HFFc6 (cell line): ENCODE results near the gene ZRANB1. TPM values are rescaled to one million over a fixed set of nuclear protein-coding genes. Genes with fewer than 3 reads are reported as not detected.

Experiments
- DNase-seq: peaks from one replicate; pipeline ENCODE4 v3.0.0-alpha.2; 2018
- H3K27ac Mint-ChIP-seq: 2 replicates; pipeline ENCODE4 v1.8.0; 2020; ENCODE audit warnings: mild to moderate bottlenecking, mixed read lengths
- H3K27me3 Mint-ChIP-seq: 2 replicates; pipeline ENCODE4 v1.8.0; 2021; ENCODE audit warnings: mild to moderate bottlenecking, moderate library complexity, mixed read lengths; ENCODE audit not compliant: insufficient read depth
- H3K36me3 Mint-ChIP-seq: 2 replicates; pipeline ENCODE4 v1.8.0; 2021; ENCODE audit warnings: low read depth, mixed read lengths
- H3K4me1 Mint-ChIP-seq: 2 replicates; pipeline ENCODE4 v1.8.0; 2020; ENCODE audit warnings: low read depth, mixed read lengths
- H3K4me3 Mint-ChIP-seq: 2 replicates; pipeline ENCODE4 v1.8.0; 2020; ENCODE audit warnings: mild to moderate bottlenecking, moderate library complexity, mixed read lengths
- H3K9me3 Mint-ChIP-seq: 2 replicates; pipeline ENCODE4 v1.8.0; 2020; ENCODE audit warnings: mild to moderate bottlenecking, mixed read lengths
- CTCF ChIP-seq: fragments of 200-600 bp; sonication (generic); IDR thresholded peaks from 2 replicates; pipeline ENCODE4 v1.5.0; 2021; ENCODE audit warnings: antibody characterized with exemption, mild to moderate bottlenecking
- total RNA-seq, 6 experiments: library from RNA; stranded (reverse); fragmentation: NEBNext Ultra II Directional; extraction: Animal tissue kit (Norgen Biotek cat#: 25700); gene quantifications; 2 replicates in 1 of 6; 3 replicates in 5 of 6; pipeline ENCODE4 v1.2.3, GENCODE V29; 2021

ZRANB1 gene
- total RNA-seq, 6 experiments from 2014 or later = 11.8 to 13.6 (median 12.6) TPM

GRCh38 chr10:124949543-124949942, 7.6 kb downstream of the ZRANB1 start:
- no peak for TF ChIP-seq CTCF
- Mint-ChIP-seq H3K27me3 (no peaks in the 10 kb centered on the region), H3K9me3 (no peaks in the 10 kb centered on the region), H3K4me1 (peaks cover 27% of the 10 kb centered on the region), H3K27ac (no peak overlapping the region), H3K4me3 (no peak overlapping the region), H3K36me3 (peaks cover 16% of the 10 kb centered on the region; the same call in 1 of the 2 replicates)
- no peak for DNase-seq

- Mint-ChIP-seq H3K9me3 (no peaks in the 10 kb centered on the region), H3K4me1 (peaks cover 12% of the 10 kb centered on the region; the same call in 1 of the 2 replicates)
Observed at GRCh38 chr10:124952123-124952522, 10.2 kb downstream of the ZRANB1 start.

GRCh38 chr10:124953421-124953820, 11.5 kb downstream of the ZRANB1 start:
- TF ChIP-seq CTCF = no peak
- H3K27ac Mint-ChIP-seq = no peak overlapping the region
- H3K9me3 Mint-ChIP-seq = no peaks in the 10 kb centered on the region

More at GRCh38 chr10:124952123-124952522, 10.2 kb downstream of the ZRANB1 start:
- no peak for DNase-seq
- Mint-ChIP-seq H3K4me3 (no peak overlapping the region), H3K27me3 (no peaks in the 10 kb centered on the region), H3K27ac (no peak overlapping the region), H3K36me3 (peaks cover 16% of the 10 kb centered on the region; the same call in 1 of the 2 replicates)
- TF ChIP-seq CTCF = no peak

GRCh38 chr10:124955243-124955642, 13.3 kb downstream of the ZRANB1 start:
- TF ChIP-seq CTCF = no peak
- Mint-ChIP-seq H3K27me3 (no peaks in the 10 kb centered on the region), H3K27ac (no peak overlapping the region), H3K9me3 (no peaks in the 10 kb centered on the region), H3K36me3 (peaks cover 5% of the 10 kb centered on the region; the same call in 1 of the 2 replicates), H3K4me3 (no peak overlapping the region), H3K4me1 (peaks cover 4% of the 10 kb centered on the region)
- no peak for DNase-seq

More at GRCh38 chr10:124953421-124953820, 11.5 kb downstream of the ZRANB1 start:
- DNase-seq = no peak
- Mint-ChIP-seq H3K27me3 (no peaks in the 10 kb centered on the region), H3K4me3 (no peak overlapping the region), H3K4me1 (peaks cover 4% of the 10 kb centered on the region; the same call in 1 of the 2 replicates), H3K36me3 (peaks cover 8% of the 10 kb centered on the region; the same call in 1 of the 2 replicates)

- no peak for DNase-seq
- H3K4me3 Mint-ChIP-seq = no peak overlapping the region
- peaks cover 5% of the 10 kb centered on the region; the same call in 1 of the 2 replicates for H3K36me3 Mint-ChIP-seq
- no peaks in the 10 kb centered on the region for H3K9me3 Mint-ChIP-seq
- H3K27me3 Mint-ChIP-seq = no peaks in the 10 kb centered on the region
- no peak for TF ChIP-seq CTCF
- no peak overlapping the region for H3K27ac Mint-ChIP-seq
- H3K4me1 Mint-ChIP-seq = peaks cover 4% of the 10 kb centered on the region
Observed at GRCh38 chr10:124955868-124956267, 13.9 kb downstream of the ZRANB1 start.
